COLO668 (cell line): ENCODE measurements around the gene EEF1AKMT2.
A peak's percentile ranks its signal among the peaks of the same experiment; 100 is the strongest.

Source experiments
- DNase-seq: peaks from one replicate; lab custom pipeline; 2025; ENCODE audit not compliant: unreplicated experiment; lab: John Stamatoyannopoulos, UW

EEF1AKMT2 gene

GRCh38 chr10:124739119-124739921, 52.4 kb downstream of the EEF1AKMT2 start:
- no peak for DNase-seq

- no peak for DNase-seq
These were observed 53.2 kb downstream of the EEF1AKMT2 start for GRCh38 chr10:124738441-124738840.

DNA sequence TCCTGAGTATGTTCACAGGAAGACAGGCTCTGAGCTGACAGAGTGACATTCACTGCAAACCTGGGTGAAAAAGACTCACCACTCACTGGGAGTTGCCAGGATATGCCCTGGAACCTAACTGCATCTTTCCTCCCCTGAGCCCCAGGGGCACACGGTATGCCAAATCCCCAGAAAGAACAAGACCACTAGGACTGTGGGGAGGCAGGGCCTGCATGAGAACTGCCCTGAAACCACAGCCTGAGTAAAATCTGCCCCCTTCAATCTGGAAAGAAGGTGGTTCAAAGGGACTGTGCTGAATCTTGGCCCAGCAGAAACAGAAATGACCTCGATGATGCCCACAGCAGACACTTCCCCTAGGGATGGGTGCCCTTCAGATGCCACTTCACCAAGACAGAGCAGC, 54.0 kb downstream of the EEF1AKMT2 start:
- no peak for DNase-seq

GRCh38 chr10:124737221-124737620, 54.5 kb downstream of the EEF1AKMT2 start:
- DNase-seq: no peak

DNA sequence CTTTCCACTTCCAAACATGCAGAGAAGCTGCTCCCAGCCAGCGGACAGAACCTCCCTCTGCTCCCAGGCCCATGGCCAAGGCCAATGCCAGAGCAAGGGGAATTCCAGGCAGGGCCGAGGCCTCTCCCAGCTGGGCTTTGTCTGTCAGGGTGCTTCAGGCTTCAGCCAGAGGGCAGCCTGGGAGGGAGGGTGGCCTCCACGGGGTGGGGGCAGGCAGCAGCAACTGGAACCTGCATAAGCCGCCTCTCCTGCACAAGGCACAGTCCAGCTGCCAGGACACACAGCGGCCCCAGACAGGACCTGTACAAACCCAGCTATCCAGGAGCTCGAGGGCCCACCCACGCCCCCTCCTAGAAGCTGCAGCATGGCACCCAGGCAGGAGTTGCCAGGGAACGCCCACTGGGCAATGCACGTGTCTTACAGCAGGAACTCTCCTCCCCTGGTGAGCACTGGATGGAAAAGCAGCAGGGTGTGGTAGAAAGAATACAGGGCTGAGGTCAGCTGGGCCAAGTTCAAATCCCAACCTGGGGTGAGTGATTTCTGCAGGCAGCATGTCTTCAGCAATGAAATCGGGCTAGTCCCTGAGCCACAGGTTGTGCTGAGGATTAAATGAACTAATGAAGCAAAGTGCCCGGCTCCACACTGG, 55.1 kb downstream of the EEF1AKMT2 start:
- peak; percentile 44 for DNase-seq

DNA sequence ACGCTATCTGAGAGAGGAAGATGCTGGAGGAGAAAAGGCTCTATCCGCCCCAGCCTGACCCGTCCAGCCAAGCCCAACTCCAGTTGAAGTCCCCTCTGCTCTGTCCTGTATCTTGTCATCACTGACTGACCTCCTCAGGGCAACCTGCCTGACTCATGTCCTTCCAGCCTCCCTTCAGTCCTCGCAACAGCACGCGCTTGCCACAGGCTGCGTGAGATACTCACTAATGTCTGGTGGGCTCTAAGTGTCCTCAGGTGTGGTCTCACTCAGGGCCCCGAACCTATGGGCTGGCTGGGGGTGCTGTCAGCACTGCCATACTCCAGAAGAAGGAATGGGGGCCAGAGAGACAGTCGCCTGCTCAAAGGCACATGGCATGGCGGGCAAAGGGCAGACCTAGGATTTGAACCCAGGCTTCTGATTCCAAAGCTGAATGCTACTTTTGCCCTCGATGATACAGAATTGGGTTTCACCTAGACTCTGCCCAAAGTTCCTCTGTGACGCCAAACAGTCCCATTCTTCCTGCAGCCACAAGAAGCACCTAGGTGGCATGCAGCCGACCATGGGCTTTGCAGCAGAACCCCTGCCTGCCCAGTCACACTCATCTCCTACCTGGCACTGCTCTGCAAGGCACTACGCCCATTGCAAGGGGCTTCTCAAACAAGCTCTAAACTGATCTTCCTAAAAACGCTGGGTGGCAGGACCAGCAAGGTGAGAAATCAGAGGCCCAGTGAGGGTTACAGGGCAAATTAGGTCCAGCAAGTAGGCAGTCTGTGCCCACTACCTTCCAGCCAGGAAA, 56.0 kb downstream of the EEF1AKMT2 start:
- no peak for DNase-seq

GRCh38 chr10:124734311-124735166, 57.1 kb downstream of the EEF1AKMT2 start:
- DNase-seq: no peak

DNA sequence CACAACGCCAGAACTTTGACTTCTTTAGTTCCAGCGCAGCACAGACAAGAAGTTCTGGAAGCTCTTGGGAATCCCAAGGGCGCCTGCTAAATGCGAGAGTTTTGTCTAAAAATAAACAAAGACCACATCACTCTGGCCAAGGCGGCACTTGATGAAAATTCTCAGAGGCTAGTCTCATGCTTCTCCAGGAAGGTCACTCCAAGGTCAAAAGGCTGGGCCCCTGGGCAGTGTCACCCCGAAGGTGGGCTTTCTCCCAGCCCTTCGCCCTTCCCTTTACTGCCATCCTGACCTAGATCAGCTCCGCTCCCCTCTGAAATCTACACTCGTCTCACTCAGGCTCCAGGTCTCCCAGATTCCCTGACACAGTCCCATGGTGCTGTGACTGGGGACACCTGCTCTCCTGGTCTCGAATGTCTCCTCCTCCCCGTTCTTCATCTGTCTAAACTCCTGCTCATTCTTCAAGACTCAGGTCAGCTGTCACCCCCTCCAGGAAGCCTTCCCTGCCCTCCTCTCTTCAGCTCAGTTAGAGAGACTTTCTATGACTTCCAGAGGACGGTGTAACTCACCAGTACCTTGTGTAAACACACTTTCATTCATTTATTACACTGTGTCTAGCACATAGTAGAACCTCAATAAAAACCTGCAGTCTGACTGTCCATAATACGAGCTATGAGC, 58.0 kb downstream of the EEF1AKMT2 start:
- DNase-seq: no peak

DNA sequence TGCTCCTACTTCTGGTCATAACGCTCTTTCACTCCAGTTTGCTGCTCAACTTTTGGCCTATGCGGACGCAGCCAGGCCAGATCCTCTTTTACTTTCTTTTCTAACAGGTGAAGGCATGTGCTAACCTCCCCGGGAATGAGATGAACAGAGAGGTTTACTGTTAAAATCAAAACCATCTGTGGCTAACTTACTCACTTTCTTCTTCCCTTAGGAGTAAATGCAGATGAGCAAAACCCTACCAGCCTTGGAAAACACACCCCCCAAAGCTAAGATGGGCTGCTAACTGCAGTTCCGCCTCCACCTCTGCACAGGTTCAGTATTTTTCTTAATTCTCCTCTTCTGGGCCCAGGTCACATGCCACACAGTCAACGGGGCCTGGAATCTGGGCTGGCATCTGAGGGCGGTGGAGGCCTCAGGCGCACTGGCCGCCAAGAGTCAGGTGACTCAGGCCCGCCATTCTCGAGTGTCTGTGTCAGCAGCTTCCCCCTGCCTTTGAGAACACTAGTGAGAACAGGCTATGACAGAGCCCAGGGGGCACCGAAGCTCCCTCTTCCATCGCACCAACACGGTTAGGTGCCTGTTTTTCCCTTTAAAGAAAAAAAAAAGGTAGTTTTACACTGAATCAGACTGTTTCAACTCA, 58.6 kb downstream of the EEF1AKMT2 start:
- DNase-seq: no peak

- DNase-seq: no peak
These were observed 60.1 kb downstream of the EEF1AKMT2 start for GRCh38 chr10:124731551-124731950.

DNA sequence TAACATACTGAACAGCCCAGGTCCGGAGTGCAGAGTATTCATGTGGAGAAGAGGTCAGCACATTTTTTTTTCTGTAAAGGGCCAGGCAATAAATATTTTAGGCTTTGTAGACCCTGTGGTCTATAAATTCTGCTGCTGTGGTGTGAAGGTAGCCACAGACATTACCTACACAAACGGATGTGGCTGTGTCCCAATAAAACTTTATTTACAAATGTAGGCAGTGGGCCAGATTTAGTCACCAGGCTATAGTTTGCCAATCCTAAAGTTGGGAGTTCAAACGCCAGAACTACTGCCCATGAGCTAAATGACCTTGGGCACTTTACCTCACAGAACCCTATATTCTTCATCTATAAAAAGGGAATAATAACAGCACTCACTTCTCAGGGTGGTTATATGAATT, 60.9 kb downstream of the EEF1AKMT2 start:
- no peak for DNase-seq

DNA sequence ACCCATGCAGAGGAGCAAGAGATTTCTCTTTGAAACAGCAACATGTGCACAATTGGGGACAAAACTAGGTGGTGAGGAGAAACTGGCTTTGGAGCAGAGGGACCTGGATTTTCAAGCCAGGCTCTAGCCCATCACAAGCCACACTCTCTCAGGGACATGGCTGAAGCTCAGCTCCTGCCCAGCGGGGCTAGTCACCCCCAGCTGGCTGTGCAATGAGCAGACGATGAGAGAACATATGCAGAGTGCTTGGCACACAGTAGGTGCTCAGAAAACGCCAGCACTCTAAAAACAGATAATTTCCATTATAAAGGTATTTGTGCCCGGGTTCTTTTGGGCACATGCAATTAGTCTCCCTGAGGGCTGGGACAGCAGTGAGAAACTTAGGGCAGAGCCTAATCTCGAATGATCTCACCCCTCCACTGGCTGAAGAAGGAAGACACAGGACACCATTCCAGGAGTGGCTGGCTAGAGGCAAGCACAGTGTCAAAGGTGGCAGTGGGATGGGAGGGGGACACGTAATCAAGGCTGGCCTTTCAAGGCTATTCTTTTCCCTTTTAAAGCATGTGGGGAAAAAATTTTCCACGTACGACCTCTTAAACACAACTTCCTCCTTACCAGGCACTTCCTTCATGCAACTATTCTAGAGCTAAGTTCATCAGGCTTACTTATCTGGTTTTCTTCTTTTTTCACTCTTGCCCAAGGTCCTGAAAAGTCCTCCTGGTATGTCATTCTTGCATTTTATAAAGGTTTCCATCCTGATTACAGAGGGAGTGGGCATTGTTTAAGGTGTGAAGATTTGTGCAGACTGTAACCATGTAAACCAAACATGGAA, 62.6 kb downstream of the EEF1AKMT2 start:
- no peak for DNase-seq

DNA sequence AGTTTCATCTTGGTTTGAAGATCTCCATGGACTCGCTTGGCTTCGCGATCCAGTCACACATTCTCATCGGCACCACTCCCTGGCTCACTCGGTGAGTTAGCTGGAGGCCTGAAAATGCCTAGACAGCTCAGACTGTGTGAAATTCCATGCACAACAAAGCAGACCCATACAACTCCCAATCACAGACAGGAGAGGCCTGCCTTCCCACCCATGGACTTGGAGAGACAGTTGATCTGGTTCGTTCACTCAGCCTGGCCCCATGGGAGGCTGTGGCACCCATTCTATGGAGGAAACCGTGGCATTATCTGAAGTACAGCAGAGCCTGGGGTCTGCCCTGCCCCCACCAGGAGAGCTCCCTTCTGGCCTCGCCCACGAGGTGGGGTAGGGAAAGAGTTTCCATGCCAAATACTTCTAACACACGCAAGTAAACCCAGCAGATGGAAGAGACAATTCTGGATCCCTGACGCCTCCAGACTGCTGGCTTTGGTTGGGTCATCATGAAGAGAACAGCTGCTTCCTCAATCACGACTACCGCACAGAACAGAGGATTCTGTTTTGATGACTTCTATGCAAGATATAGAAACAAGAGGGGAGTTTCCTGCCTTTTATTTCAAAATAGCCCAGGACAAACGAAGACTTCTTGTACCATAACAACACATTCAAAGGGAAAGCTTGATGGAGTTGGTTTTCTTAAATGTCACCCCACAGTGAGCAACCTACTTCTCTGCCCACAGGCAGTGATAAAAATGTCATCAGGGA, 63.4 kb downstream of the EEF1AKMT2 start:
- DNase-seq: no peak

GRCh38 chr10:124727361-124727960, 64.2 kb downstream of the EEF1AKMT2 start:
- no peak for DNase-seq

DNA sequence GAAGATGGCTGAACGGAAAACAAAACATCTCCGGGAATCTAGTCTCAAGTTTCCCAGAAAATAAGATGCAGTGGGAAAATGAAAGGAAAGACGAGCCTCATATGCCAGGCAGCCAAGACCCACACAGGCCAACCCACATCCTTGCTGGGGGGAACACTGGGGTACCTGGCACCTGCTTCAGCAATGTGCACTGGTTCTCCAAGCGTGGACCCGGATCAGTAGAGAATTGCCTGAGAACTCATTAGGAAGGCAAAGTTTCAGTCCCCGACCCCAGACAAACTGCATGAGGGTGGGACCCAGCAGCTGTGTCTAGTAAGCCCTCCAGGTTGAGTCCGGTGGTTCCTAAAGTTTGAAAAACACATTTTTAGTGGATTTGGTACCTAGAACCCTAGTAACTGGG, 65.9 kb downstream of the EEF1AKMT2 start:
- no peak for DNase-seq

- DNase-seq: no peak
These were observed 66.5 kb downstream of the EEF1AKMT2 start for GRCh38 chr10:124725171-124725631.

- no peak for DNase-seq
These were observed 67.2 kb downstream of the EEF1AKMT2 start for GRCh38 chr10:124724279-124725027.
